GM12864 (cell line): ENCODE results near the gene SLC30A1.

Experiments
- DNase-seq: peaks from one replicate; pipeline ENCODE4 v3.0.0-alpha.2; 2011; ENCODE audit warnings: low read depth
- H3K4me3 ChIP-seq: 2 replicates; pipeline ENCODE4 v1.5.1; 2011; ENCODE audit warnings: mild to moderate bottlenecking, low read depth, low read length, control low read depth
- CTCF ChIP-seq: IDR thresholded peaks from 2 replicates; pipeline ENCODE4 v1.5.1; 2011; ENCODE audit warnings: low read depth, mild to moderate bottlenecking, moderate library complexity, low read length, control low read depth, inconsistent platforms; ENCODE audit errors: missing control alignments

Gene SLC30A1

DNA sequence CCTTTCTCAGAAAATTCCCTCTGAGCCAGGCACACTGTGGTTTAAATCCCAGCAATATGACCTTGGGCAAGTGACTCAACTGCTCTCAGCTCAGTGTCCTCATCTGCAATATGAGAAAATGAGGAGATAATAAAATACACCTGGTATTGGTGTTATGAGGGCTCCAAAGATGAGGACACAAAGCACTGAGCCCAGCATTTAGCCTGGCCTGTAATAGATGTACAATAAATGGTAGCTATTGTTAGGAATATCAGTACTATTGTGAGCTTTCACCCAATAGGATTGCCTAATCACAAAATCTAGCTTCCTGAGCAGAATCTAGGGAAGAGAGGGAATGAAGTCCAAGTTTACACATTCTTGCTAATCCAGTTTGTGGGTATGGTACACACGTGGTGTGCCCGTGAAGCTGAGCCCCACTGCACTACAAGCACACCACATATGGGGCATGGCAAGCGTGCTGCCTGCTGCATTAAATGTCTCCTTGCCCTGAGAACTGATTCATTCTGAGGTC is 24.3 kb upstream of the SLC30A1 start:
- no peak for DNase-seq
- no peak for TF ChIP-seq CTCF
- H3K4me3 ChIP-seq: no peak overlapping the region

GRCh38 chr1:211601982-211602670 is 23.2 kb upstream of the SLC30A1 start:
- DNase-seq: no peak
- H3K4me3 ChIP-seq: no peak overlapping the region
- no peak for TF ChIP-seq CTCF

DNA sequence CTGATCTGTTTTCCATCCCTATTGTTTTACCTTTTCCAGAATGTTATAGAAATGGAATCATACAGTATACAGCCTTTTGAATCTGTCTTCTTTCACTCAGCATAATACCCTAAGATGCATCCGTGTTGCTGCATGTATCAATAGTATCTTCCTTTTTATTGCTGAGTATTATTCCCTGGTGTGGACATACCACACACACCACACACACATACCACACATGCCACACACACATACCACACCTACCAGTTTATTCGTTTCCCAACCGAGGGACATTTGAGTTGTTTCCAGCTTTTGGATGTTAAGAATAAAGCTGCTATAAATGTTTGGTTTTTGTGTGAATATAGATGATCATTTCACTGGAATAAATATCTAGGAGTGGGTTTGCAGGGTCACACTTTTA is 22.2 kb upstream of the SLC30A1 start:
- no peak overlapping the region for H3K4me3 ChIP-seq
- DNase-seq: no peak
- TF ChIP-seq CTCF: no peak

DNA sequence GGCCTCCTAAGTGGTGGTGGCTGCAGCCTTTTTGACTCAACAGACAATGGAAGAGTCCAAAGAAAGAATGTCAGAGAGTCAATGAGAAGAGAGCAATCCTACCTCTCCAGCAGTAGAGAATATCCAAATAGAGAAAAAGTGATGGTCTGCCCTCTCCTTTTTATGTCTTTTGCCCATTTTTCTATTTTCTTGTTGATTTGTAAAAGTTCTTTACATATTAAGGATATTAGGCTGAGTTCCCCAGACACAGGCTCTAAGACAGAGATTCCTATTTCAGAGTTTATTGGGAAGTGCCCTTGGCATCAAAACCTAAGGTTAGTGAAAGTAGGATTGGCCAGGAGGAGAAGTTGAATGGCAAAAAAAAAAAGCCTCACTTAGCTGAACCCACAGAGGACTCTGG is 20.3 kb upstream of the SLC30A1 start:
- no peak for TF ChIP-seq CTCF
- no peak overlapping the region for H3K4me3 ChIP-seq
- no peak for DNase-seq

- H3K4me3 ChIP-seq: no peak overlapping the region
- TF ChIP-seq CTCF: no peak
Observed at GRCh38 chr1:211598514-211598913, 19.6 kb upstream of the SLC30A1 start.

DNA sequence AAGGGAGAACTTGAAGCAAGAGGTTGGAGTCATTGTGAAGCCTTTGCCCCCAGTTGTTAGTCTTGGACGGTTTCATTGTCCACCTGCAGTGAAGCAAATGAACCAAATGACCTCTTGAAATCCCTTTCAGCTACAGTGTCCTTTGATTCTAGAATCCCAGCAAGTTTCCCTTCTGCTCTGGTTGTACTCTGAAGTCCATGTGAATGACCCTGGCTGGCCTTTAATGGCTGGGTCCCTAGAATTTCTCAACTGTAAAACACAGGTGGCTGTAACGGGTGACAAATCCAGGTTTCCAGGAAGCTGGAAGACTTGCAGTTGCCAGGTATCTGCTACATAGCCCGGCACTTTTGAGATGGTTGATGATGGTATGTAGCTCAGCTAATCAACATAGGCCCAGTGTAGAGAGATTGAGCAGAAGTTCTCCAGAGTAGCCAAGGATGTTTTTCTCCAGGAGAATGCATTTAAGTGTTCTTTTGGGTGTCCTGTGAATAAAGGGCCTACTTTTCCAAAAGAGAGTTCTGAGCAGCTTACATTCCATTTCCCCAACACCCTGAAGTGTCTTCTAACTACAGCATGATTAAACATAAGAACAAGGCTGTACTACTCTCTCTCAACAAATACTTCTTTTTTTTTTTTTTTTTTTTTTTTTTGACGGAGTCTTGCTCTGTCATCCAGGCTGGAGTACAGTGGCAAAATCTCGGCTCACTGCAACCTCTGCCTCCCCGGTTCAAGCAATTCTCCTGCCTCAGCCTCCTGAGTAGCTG is 17.6 kb upstream of the SLC30A1 start:
- no peak overlapping the region for H3K4me3 ChIP-seq
- no peak for TF ChIP-seq CTCF
- no peak for DNase-seq

More at GRCh38 chr1:211598514-211598913, 19.6 kb upstream of the SLC30A1 start:
- no peak for DNase-seq
